ENCODE results near the gene TKTL1. TPM values are rescaled to one million over a fixed set of nuclear protein-coding genes. Genes with fewer than 3 reads are reported as not detected.

Gene TKTL1
- total RNA-seq, 2 experiments from 2014 or later, result 0.06 to 0.78 TPM

DNA sequence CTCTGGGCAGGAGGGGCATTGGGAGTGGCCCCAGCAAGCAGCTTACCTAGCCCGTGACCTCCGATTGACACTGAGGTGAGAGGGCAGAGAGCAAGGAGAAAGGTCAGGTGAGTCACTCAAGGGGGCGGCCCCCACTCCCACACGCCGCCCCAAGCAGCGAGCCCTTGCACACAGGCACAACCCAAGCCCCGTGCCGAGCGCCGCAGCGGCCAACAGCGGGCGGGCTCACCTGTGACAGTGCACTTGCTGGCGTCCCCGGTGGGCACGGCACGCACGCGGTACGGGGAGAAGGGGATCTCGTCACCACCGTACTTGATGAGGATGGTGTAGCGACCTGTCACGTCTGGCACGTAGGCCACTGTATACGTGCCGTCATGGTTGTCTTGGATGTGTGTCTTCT lies 61.6 kb downstream of the TKTL1 start:
- Histone ChIP-seq H3K4me3 (ENCODE audit: low read depth, low read length, poor library complexity, severe bottlenecking) (no peak overlapping the region), H3K9me2 (ENCODE audit: insufficient read depth, low read length) (no peaks in the 10 kb centered on the region), H4K20me1 (ENCODE audit: insufficient read depth, low read length) (no peaks in the 10 kb centered on the region), H3K4me1 (ENCODE audit: insufficient read depth, low read length, poor library complexity, severe bottlenecking) (no peaks in the 10 kb centered on the region), H3K4me2 (ENCODE audit: low read length) (no peak overlapping the region), H3K79me2 (ENCODE audit: insufficient read depth, low read depth, low read length) (no peaks in the 10 kb centered on the region), H3K36me3 (ENCODE audit: insufficient read depth, low read length) (peaks cover 57% of the 10 kb centered on the region), H3K27ac (ENCODE audit: low read depth, low read length, poor library complexity, severe bottlenecking) (no peak overlapping the region), H3K9me3 (ENCODE audit: low read length) (no peaks in the 10 kb centered on the region), H2AFZ (ENCODE audit: low read length) (no peak overlapping the region)
- intact Hi-C loops (cut with micrococcal nuclease; ENCODE audit: unreplicated experiment), result no loop called here
- no TSS peak for BruUV-seq (replicated peaks)
- TF ChIP-seq CTCF (conservative IDR thresholded peaks at IDR 0.05; ENCODE audit: low read length) (no peak), EZH2phosphoT487 (IDR thresholded peaks at IDR 0.05; ENCODE audit: borderline replicate concordance, low read depth, low read length) (no peak)
- no peak for DNase-seq (ENCODE audit: low spot score)
- CTCF ChIA-PET (ENCODE audit: unreplicated experiment), result no interaction called here
- POLR2A ChIA-PET, result no interaction called here

- CTCF ChIA-PET (ENCODE audit: unreplicated experiment), result no interaction called here
- Histone ChIP-seq H3K4me2 (ENCODE audit: low read length) (no peak overlapping the region), H4K20me1 (ENCODE audit: insufficient read depth, low read length) (no peaks in the 10 kb centered on the region), H3K9me2 (ENCODE audit: insufficient read depth, low read length) (no peaks in the 10 kb centered on the region), H3K9me3 (ENCODE audit: low read length) (no peaks in the 10 kb centered on the region), H3K27ac (ENCODE audit: low read depth, low read length, poor library complexity, severe bottlenecking) (no peak overlapping the region), H3K4me3 (ENCODE audit: low read depth, low read length, poor library complexity, severe bottlenecking) (no peak overlapping the region), H3K79me2 (ENCODE audit: insufficient read depth, low read depth, low read length) (no peaks in the 10 kb centered on the region), H2AFZ (ENCODE audit: low read length) (no peak overlapping the region), H3K4me1 (ENCODE audit: insufficient read depth, low read length, poor library complexity, severe bottlenecking) (no peaks in the 10 kb centered on the region), H3K36me3 (ENCODE audit: insufficient read depth, low read length) (peaks cover 63% of the 10 kb centered on the region)
- POLR2A ChIA-PET, result no interaction called here
- TF ChIP-seq EZH2phosphoT487 (IDR thresholded peaks at IDR 0.05; ENCODE audit: borderline replicate concordance, low read depth, low read length) (no peak), CTCF (conservative IDR thresholded peaks at IDR 0.05; ENCODE audit: low read length) (no peak)
- no peak for DNase-seq (ENCODE audit: low spot score)
- intact Hi-C loops (cut with micrococcal nuclease; ENCODE audit: unreplicated experiment), result no loop called here
- BruUV-seq (replicated peaks), result no TSS peak
Observed at GRCh38 chrX:154358011-154358410, 62.4 kb downstream of the TKTL1 start.

DNA sequence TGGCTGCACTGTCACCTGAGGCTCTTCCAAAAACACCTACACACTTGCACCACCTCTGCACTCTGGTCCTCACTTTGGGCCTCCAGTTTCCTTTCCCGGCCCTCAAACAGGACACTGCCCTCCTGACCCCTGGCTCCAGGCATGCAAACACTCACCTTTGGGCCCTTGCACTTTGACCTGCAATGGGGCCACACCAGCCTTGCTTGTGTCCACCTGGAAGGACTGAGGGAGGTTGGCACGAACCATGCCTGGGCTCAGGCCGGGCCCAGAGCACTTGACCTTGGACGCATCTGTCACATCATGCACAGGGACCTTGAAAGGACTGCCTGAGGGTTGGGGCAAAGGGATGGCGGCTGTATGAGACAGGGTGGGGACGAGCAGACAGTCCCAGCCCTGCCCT lies 63.2 kb downstream of the TKTL1 start:
- no peak for DNase-seq (ENCODE audit: low spot score)
- CTCF ChIA-PET (ENCODE audit: unreplicated experiment), result no interaction called here
- H4K20me1 ChIP-seq (ENCODE audit: insufficient read depth, low read length), result no peaks in the 10 kb centered on the region

More for the DNA sequence above, 63.2 kb downstream of the TKTL1 start:
- no TSS peak for BruUV-seq (replicated peaks)
- TF ChIP-seq CTCF (conservative IDR thresholded peaks at IDR 0.05; ENCODE audit: low read length), result no peak
- no peak for TF ChIP-seq EZH2phosphoT487 (IDR thresholded peaks at IDR 0.05; ENCODE audit: borderline replicate concordance, low read depth, low read length)
- Histone ChIP-seq H3K79me2 (ENCODE audit: insufficient read depth, low read depth, low read length) (no peaks in the 10 kb centered on the region), H3K4me2 (ENCODE audit: low read length) (no peak overlapping the region), H3K36me3 (ENCODE audit: insufficient read depth, low read length) (peaks cover 55% of the 10 kb centered on the region), H3K4me3 (ENCODE audit: low read depth, low read length, poor library complexity, severe bottlenecking) (no peak overlapping the region), H3K4me1 (ENCODE audit: insufficient read depth, low read length, poor library complexity, severe bottlenecking) (no peaks in the 10 kb centered on the region), H2AFZ (ENCODE audit: low read length) (no peak overlapping the region), H3K27ac (ENCODE audit: low read depth, low read length, poor library complexity, severe bottlenecking) (no peak overlapping the region), H3K9me3 (ENCODE audit: low read length) (no peaks in the 10 kb centered on the region), H3K9me2 (ENCODE audit: insufficient read depth, low read length) (no peaks in the 10 kb centered on the region)
- POLR2A ChIA-PET, result no interaction called here
- intact Hi-C loops (cut with micrococcal nuclease; ENCODE audit: unreplicated experiment), result no loop called here
